ENCODE results near the gene TIGD1. TPM values are rescaled to one million over a fixed set of nuclear protein-coding genes. Genes with fewer than 3 reads are reported as not detected.

TIGD1 gene
- total RNA-seq, 1 donor from 2014 or later: 11.2 TPM

GRCh38 chr2:232541195-232541960, 9.0 kb downstream of the TIGD1 start:
- Mint-ChIP-seq H3K27ac (no peak overlapping the region), H3K27me3 (ENCODE audit: low read depth) (no peaks in the 10 kb centered on the region), H3K9me3 (peaks cover 4% of the 10 kb centered on the region), H3K4me3 (no peak overlapping the region), H3K4me1 (peaks cover 12% of the 10 kb centered on the region), H3K36me3 (peaks cover 16% of the 10 kb centered on the region)
- TF ChIP-seq CTCF (IDR thresholded peaks at IDR 0.05; ENCODE audit: unreplicated experiment): no peak
- no peak for DNase-seq (ENCODE audit: low spot score in 2 of 2, unreplicated experiment in 2 of 2)

GRCh38 chr2:232540441-232541041, 9.8 kb downstream of the TIGD1 start:
- Mint-ChIP-seq H3K27me3 (ENCODE audit: low read depth) (no peaks in the 10 kb centered on the region), H3K36me3 (peaks cover 9% of the 10 kb centered on the region), H3K9me3 (peaks cover 7% of the 10 kb centered on the region), H3K4me1 (peaks cover 12% of the 10 kb centered on the region), H3K27ac (no peak overlapping the region), H3K4me3 (no peak overlapping the region)
- no peak for TF ChIP-seq CTCF (IDR thresholded peaks at IDR 0.05; ENCODE audit: unreplicated experiment)
- no peak for DNase-seq (ENCODE audit: low spot score in 2 of 2, unreplicated experiment in 2 of 2)

GRCh38 chr2:232539298-232540231, 10.8 kb downstream of the TIGD1 start, which contains the start of gene CHRNG:
Gene CHRNG (plus strand): TSS chr2:232539692. CDS start chr2:232539748, 56 bp downstream.
- no peak for DNase-seq (ENCODE audit: low spot score in 2 of 2, unreplicated experiment in 2 of 2)
- Mint-ChIP-seq H3K4me3 (no peak within 1 kb of the TSS), H3K27ac (no peak within 1 kb of the TSS), H3K4me1 (peaks cover 12% of the 10 kb centered on the region), H3K9me3 (peaks cover 7% of the 10 kb centered on the region), H3K27me3 (ENCODE audit: low read depth) (no peaks in the 10 kb centered on the region), H3K36me3 (peaks cover 5% of the 10 kb centered on the region)
- TF ChIP-seq CTCF (IDR thresholded peaks at IDR 0.05; ENCODE audit: unreplicated experiment): no peak

- H3K9me3 Mint-ChIP-seq: peaks cover 7% of the 10 kb centered on the region
- H3K27me3 Mint-ChIP-seq (ENCODE audit: low read depth): no peaks in the 10 kb centered on the region
- peaks cover 2% of the 10 kb centered on the region for H3K36me3 Mint-ChIP-seq
- peaks cover 12% of the 10 kb centered on the region for H3K4me1 Mint-ChIP-seq
- H3K27ac Mint-ChIP-seq: no peak overlapping the region
- no peak for TF ChIP-seq CTCF (IDR thresholded peaks at IDR 0.05; ENCODE audit: unreplicated experiment)
- DNase-seq (ENCODE audit: low spot score in 2 of 2, unreplicated experiment in 2 of 2): no peak
- H3K4me3 Mint-ChIP-seq: no peak overlapping the region
Observed at GRCh38 chr2:232538671-232539070, 11.7 kb downstream of the TIGD1 start.

GRCh38 chr2:232537499-232537898, 12.9 kb downstream of the TIGD1 start:
- H3K36me3 Mint-ChIP-seq: peaks cover 2% of the 10 kb centered on the region
- no peak overlapping the region for H3K27ac Mint-ChIP-seq
- TF ChIP-seq CTCF (IDR thresholded peaks at IDR 0.05; ENCODE audit: unreplicated experiment): no peak
- peaks cover 12% of the 10 kb centered on the region for H3K4me1 Mint-ChIP-seq
- H3K9me3 Mint-ChIP-seq: peaks cover 7% of the 10 kb centered on the region
- H3K4me3 Mint-ChIP-seq: no peak overlapping the region
- DNase-seq (ENCODE audit: low spot score in 2 of 2, unreplicated experiment in 2 of 2): no peak
- H3K27me3 Mint-ChIP-seq (ENCODE audit: low read depth): no peaks in the 10 kb centered on the region
